K562 (cell line): ENCODE results near the gene TNPO3. TPM values are rescaled to one million over a fixed set of nuclear protein-coding genes. Genes with fewer than 3 reads are reported as not detected.
A peak's percentile ranks its signal among the peaks of the same experiment; 100 is the strongest.

Source experiments
- ATF4 ChIP-seq: fragments of 450-650 bp; formaldehyde crosslinking; IDR thresholded peaks from 2 replicates; pipeline ENCODE4 v1.4.0; 2022; ENCODE audit warnings: mild to moderate bottlenecking, moderate library complexity
- CBX5 ChIP-seq: IDR thresholded peaks from 2 replicates; pipeline ENCODE4 v1.6.1; 2014; ENCODE audit warnings: low read depth, borderline replicate concordance
- FOSL1 ChIP-seq: fragments of 200-800 bp; sonication (Bioruptor generic); conservative IDR thresholded peaks from 2 replicates; pipeline ENCODE4 v1.6.1; 2016; ENCODE audit warnings: missing genetic modification characterization, missing compliant biosample characterization
- FOXA1 ChIP-seq: fragments of 450-650 bp; IDR thresholded peaks from 2 replicates; pipeline ENCODE4 v1.6.1; 2016; ENCODE audit warnings: mild to moderate bottlenecking, borderline replicate concordance
- GTF2A2 ChIP-seq: IDR thresholded peaks from 2 replicates; pipeline ENCODE4 v1.6.1; 2016; ENCODE audit warnings: mild to moderate bottlenecking, missing genetic modification characterization, missing compliant biosample characterization
- MAFG ChIP-seq: fragments of 450-650 bp; conservative IDR thresholded peaks from 2 replicates; pipeline ENCODE4 v1.6.1; 2016; ENCODE audit warnings: missing genetic modification characterization, missing compliant biosample characterization
- MYBL2 ChIP-seq, 2 experiments: fragments of 450-650 bp in 1 of 2; sonication (generic) in 1 of 2; formaldehyde crosslinking in 1 of 2; IDR thresholded peaks; 2 replicates each; pipeline versions ENCODE4 v1.6.1 to v1.8.1; 2017 to 2022; ENCODE audit warnings: borderline replicate concordance in 1 of 2, inconsistent platforms in 1 of 2, low read depth in 1 of 2, mild to moderate bottlenecking in 1 of 2, missing genetic modification reagents in 1 of 2, moderate library complexity in 1 of 2
- OTX1 ChIP-seq: fragments of 450-650 bp; formaldehyde crosslinking; IDR thresholded peaks from 2 replicates; pipeline ENCODE4 v1.4.0; 2022; ENCODE audit warnings: mild to moderate bottlenecking
- PKNOX1 ChIP-seq: fragments of 450-650 bp; IDR thresholded peaks from 2 replicates; pipeline ENCODE4 v1.6.1; 2016
- RBM34 ChIP-seq: fragments of 200-400 bp; formaldehyde crosslinking; IDR thresholded peaks from 2 replicates; pipeline ENCODE4 v1.6.1; 2018; ENCODE audit warnings: low read length, borderline replicate concordance; ENCODE audit not compliant: insufficient read depth
- RFX5 ChIP-seq: IDR thresholded peaks from 2 replicates; pipeline ENCODE4 v1.6.1; 2011; ENCODE audit warnings: low read depth, mild to moderate bottlenecking, improper control_type of control experiment, low read length
- RFX7 ChIP-seq: fragments of 250-450 bp; sonication (Bioruptor Pico); IDR thresholded peaks from 2 replicates; pipeline ENCODE4 v1.5.1; 2021; ENCODE audit warnings: mild to moderate bottlenecking
- RUNX1 ChIP-seq: sonication (generic); IDR thresholded peaks from 2 replicates; pipeline ENCODE4 v1.6.1; 2016; ENCODE audit warnings: antibody characterized with exemption, low read depth
- SMARCA4 ChIP-seq: fragments of 450-650 bp; IDR thresholded peaks from 2 replicates; pipeline ENCODE4 v1.6.1; 2016
- SREBF1 ChIP-seq: fragments of 150-350 bp; IDR thresholded peaks from 2 replicates; pipeline ENCODE4 v1.6.1; 2014; ENCODE audit warnings: antibody characterized with exemption, low read depth, low read length, borderline replicate concordance
- SRSF1 ChIP-seq: fragments of 200-400 bp; formaldehyde crosslinking; IDR thresholded peaks from 2 replicates; pipeline ENCODE4 v1.6.1; 2017; ENCODE audit warnings: mild to moderate bottlenecking, low read depth, low read length, moderate library complexity
- SRSF7 ChIP-seq: fragments of 200-400 bp; formaldehyde crosslinking; optimal IDR thresholded peaks from 2 replicates; pipeline ENCODE3; 2017; ENCODE audit warnings: mild to moderate bottlenecking, low read depth, low read length
- YY1 ChIP-seq, 3 experiments: IDR thresholded peaks; 2 replicates each; pipeline ENCODE4 v1.6.1; 2011; ENCODE audit warnings: low read length in 2 of 3, mild to moderate bottlenecking in 2 of 3, moderate library complexity in 2 of 3, borderline replicate concordance in 1 of 3, control low read depth in 1 of 3, low read depth in 1 of 3; ENCODE audit not compliant: insufficient read depth in 3 of 3, insufficient replicate concordance in 2 of 3, control insufficient read depth in 1 of 3, insufficient read length in 1 of 3; ENCODE audit errors: extremely low read depth in 1 of 3
- ZBTB9 ChIP-seq: fragments of 450-650 bp; formaldehyde crosslinking; IDR thresholded peaks from 2 replicates; pipeline ENCODE4 v1.4.0; 2020; ENCODE audit warnings: mild to moderate bottlenecking, moderate library complexity
- ZNF408 ChIP-seq: fragments of 250-450 bp; sonication (Bioruptor Pico); IDR thresholded peaks from 2 replicates; pipeline ENCODE4 v1.4.0; 2020; ENCODE audit warnings: low read depth, mild to moderate bottlenecking, moderate library complexity
- ZNF57 ChIP-seq: fragments of 450-650 bp; formaldehyde crosslinking; IDR thresholded peaks from 2 replicates; pipeline ENCODE4 v1.4.0; 2020; ENCODE audit warnings: mild to moderate bottlenecking, moderate library complexity
- polyA plus RNA-seq, 8 experiments: library from polyadenylated mRNA; depleted of rRNA in 4 of 8; stranded (reverse) in 5 of 8; unstranded in 3 of 8; fragments of >200 nt; fragmentation: Nextera tagmentation in 2 of 8; fragmentation: Illumina TruSeq in 1 of 8; extraction: Ambion mirVana in 2 of 8; extraction: Trizol in 1 of 8; gene quantifications; 2 replicates each; pipeline versions ENCODE4 v1.2.1 to v1.2.3, GENCODE V29; 2011 to 2014; ENCODE audit warnings: inconsistent platforms in 1 of 8, missing spikeins in 1 of 8
- total RNA-seq, 7 experiments: library from RNA; depleted of rRNA in 6 of 7; stranded (reverse); fragments of >200 nt in 6 of 7; fragmentation: Illumina TruSeq in 2 of 7; extraction: Trizol in 2 of 7; gene quantifications; 2 replicates each; pipeline versions ENCODE4 v1.2.1 to v1.2.3, GENCODE V29; 2011 to 2021; ENCODE audit warnings: low replicate concordance in 1 of 7
- TF ChIP-seq, protein P1 (sequence below): sonication (generic); formaldehyde crosslinking; IDR thresholded peaks from 2 replicates; pipeline ENCODE4 v1.8.0; 2022; ENCODE audit warnings: mild to moderate bottlenecking, missing genetic modification reagents, borderline replicate concordance

The TNPO3 gene
- total and polyA plus RNA-seq, 9 of the 15 experiments (the other 6 are each of a cell fraction or from before 2014, with no cell fraction given) = 35.8 to 125 (median 110) TPM

GRCh38 chr7:129067943-129068548 is 13.1 kb upstream of the TNPO3 start (continued):
- TF ChIP-seq SMARCA4 = peak; percentile 34; the same call in 1 of the 2 replicates
- no peak for TF ChIP-seq MAFG (tag)
- no peak for TF ChIP-seq ZNF408 (CRISPR knock-in tag)
- TF ChIP-seq, protein P1, sequence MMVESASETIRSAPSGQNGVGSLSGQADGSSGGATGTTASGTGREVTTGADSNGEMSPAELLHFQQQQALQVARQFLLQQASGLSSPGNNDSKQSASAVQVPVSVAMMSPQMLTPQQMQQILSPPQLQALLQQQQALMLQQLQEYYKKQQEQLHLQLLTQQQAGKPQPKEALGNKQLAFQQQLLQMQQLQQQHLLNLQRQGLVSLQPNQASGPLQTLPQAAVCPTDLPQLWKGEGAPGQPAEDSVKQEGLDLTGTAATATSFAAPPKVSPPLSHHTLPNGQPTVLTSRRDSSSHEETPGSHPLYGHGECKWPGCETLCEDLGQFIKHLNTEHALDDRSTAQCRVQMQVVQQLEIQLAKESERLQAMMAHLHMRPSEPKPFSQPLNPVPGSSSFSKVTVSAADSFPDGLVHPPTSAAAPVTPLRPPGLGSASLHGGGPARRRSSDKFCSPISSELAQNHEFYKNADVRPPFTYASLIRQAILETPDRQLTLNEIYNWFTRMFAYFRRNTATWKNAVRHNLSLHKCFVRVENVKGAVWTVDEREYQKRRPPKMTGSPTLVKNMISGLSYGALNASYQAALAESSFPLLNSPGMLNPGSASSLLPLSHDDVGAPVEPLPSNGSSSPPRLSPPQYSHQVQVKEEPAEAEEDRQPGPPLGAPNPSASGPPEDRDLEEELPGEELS = no peak
- TF ChIP-seq RFX7 = no peak
- TF ChIP-seq RUNX1 = no peak
- TF ChIP-seq RBM34 = no peak
- TF ChIP-seq YY1 (IDR thresholded peaks at IDR 0.05; ENCODE audit: borderline replicate concordance in 1 of 3, control insufficient read depth in 1 of 3, extremely low read depth in 1 of 3, insufficient read depth in 3 of 3, insufficient read length in 1 of 3, insufficient replicate concordance in 2 of 3, low read depth in 1 of 3, low read length in 2 of 3) = peak in 1 of 3 experiments; percentile 22
- TF ChIP-seq ZNF57 (CRISPR knock-in tag) = no peak
- no peak for TF ChIP-seq SRSF1
- no peak for TF ChIP-seq ATF4 (CRISPR knock-in tag)
- TF ChIP-seq ZBTB9 = no peak
- TF ChIP-seq SRSF7 = no peak
- TF ChIP-seq MYBL2 (IDR thresholded peaks at IDR 0.05; ENCODE audit: low read depth) = no peak
- no peak for TF ChIP-seq MYBL2 (CRISPR knock-in tag; IDR thresholded peaks at IDR 0.05; ENCODE audit: borderline replicate concordance)
- no peak for TF ChIP-seq PKNOX1
- TF ChIP-seq SREBF1 = no peak
- TF ChIP-seq OTX1 (CRISPR knock-in tag) = no peak
- TF ChIP-seq CBX5 = no peak
- TF ChIP-seq GTF2A2 (tag) = no peak
- no peak; the same call in 1 of the 2 replicates for TF ChIP-seq FOSL1
- TF ChIP-seq RFX5 = no peak
- no peak for TF ChIP-seq FOXA1
